ENCODE results near the gene COMT. TPM values are rescaled to one million over a fixed set of nuclear protein-coding genes. Genes with fewer than 3 reads are reported as not detected.

COMT gene
- total RNA-seq, 1 donor from 2014 or later = 34.8 TPM

DNA sequence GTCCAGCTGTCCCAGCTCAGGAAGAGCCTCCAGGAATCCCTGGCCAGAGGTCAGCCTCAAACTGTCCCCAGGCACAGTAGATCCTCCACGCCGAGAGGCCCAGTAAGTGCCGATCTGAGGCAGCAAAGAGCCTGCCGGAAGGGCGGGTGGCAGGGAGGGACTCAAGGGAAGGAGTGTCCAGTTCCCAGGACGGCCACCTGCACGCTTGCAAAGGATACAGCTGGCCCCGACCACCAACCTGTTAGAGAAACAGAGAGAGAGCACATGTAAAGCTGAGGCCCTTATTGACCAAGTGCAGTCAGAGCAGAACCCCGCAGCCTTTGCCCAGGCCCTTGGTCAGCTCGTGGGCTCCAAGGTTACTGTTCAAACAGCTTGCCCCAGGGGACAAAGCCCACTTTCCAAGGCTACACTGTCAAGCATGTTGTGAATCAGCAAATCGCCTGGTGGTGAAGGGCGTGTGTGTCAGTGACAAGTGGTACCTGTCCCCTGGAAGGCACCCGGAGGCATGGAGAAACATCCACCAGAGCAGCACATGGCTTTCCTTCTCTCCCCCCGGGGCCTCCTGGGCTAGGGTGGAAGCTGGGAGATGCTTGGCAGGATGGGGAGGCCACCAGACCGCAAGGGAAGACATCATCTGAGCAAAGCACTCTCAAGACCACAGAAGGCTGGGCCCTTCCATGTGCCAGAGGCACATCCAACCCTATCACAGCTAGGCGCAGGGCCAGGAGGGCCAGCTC, 42.6 kb upstream of the COMT start:
- Mint-ChIP-seq H3K36me3 (ENCODE audit: unreplicated experiment) (no peaks in the 10 kb centered on the region), H3K9me3 (ENCODE audit: unreplicated experiment) (peaks cover 6% of the 10 kb centered on the region), H3K27me3 (ENCODE audit: unreplicated experiment) (peaks cover 3% of the 10 kb centered on the region), H3K4me1 (ENCODE audit: low read depth, unreplicated experiment) (peaks cover 25% of the 10 kb centered on the region), H3K27ac (ENCODE audit: unreplicated experiment) (no peak overlapping the region), H3K4me3 (ENCODE audit: unreplicated experiment) (no peak overlapping the region)
- TF ChIP-seq, protein P1, sequence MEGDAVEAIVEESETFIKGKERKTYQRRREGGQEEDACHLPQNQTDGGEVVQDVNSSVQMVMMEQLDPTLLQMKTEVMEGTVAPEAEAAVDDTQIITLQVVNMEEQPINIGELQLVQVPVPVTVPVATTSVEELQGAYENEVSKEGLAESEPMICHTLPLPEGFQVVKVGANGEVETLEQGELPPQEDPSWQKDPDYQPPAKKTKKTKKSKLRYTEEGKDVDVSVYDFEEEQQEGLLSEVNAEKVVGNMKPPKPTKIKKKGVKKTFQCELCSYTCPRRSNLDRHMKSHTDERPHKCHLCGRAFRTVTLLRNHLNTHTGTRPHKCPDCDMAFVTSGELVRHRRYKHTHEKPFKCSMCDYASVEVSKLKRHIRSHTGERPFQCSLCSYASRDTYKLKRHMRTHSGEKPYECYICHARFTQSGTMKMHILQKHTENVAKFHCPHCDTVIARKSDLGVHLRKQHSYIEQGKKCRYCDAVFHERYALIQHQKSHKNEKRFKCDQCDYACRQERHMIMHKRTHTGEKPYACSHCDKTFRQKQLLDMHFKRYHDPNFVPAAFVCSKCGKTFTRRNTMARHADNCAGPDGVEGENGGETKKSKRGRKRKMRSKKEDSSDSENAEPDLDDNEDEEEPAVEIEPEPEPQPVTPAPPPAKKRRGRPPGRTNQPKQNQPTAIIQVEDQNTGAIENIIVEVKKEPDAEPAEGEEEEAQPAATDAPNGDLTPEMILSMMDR (IDR thresholded peaks at IDR 0.05; ENCODE audit: partially characterized antibody, unreplicated experiment) = no peak
- DNase-seq = no peak

DNA sequence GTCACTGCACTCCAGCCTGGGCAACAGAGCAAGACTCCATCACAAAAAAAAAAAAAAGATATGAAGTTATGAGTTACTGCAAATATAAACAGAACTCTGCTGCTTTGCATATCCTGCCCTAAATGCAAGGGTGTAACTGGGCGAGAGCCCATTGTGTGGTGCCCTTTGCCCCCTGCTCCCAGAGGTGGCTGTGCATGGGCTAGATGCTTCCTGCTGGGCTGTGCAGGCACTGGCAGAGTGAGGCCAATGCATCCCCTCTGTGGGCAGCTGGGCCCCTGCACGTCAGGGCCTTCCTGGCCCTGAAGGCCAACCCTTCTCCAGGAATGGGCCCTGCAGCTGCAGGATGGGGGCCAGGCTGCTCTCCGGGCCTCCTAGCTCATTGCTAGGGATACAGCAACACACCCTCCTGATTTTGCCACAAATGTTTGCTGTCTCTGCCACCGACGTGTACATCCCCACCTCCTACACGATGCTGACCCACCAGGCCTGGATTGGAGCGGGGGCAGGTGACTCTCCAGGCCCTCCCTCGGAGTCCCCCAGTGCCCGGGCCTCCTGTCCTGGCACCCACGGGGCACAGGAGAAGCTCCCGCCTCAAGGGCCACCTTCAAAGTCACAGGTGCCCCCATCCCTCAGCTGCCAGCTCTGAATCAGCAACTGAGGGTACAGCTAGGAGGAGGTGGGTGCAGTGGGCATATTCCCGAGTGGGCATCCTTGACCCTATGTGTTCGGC, 40.7 kb upstream of the COMT start:
- TF ChIP-seq, protein P1 (IDR thresholded peaks at IDR 0.05; ENCODE audit: partially characterized antibody, unreplicated experiment) = no peak
- DNase-seq = no peak
- no peaks in the 10 kb centered on the region for H3K36me3 Mint-ChIP-seq (ENCODE audit: unreplicated experiment)
- no peak overlapping the region for H3K4me3 Mint-ChIP-seq (ENCODE audit: unreplicated experiment)
- H3K9me3 Mint-ChIP-seq (ENCODE audit: unreplicated experiment) = peaks cover 4% of the 10 kb centered on the region
- H3K27me3 Mint-ChIP-seq (ENCODE audit: unreplicated experiment) = peaks cover 2% of the 10 kb centered on the region
- peak overlapping the region; percentile 87 for H3K27ac Mint-ChIP-seq (ENCODE audit: unreplicated experiment)
- H3K4me1 Mint-ChIP-seq (ENCODE audit: low read depth, unreplicated experiment) = peaks cover 30% of the 10 kb centered on the region

DNA sequence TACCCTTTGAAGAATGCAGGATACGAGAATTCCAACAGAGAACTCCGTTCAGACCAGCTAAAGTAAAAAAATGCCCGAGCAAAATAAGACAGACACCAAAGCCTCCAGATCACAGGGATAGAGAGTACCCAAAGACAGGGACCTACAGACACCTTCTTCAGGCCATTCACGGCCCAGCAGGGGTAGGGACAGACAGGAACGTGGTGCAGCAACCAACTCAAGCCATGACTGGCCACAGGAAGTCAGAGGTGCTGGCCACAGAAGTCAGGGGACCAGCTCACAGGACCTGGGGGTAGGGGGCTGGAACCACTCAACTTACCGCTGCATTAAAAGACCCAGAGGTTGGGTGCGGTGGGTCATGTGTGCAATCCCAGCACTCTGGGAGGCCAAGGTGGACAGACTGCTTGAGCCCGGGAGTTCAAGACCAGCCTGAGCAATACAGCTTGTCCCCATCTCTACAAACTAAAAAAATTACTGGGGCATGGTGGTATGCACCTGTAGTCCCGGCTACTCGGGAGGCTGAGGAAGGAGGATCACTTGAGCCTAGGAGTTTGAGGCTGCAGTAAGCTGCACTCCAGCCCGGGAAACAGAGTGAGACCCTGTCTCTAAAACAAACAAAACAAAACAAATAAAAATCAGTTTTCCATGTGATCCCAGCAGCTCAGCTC, 39.9 kb upstream of the COMT start:
- TF ChIP-seq, protein P1 (IDR thresholded peaks at IDR 0.05; ENCODE audit: partially characterized antibody, unreplicated experiment) = no peak
- Mint-ChIP-seq H3K4me1 (ENCODE audit: low read depth, unreplicated experiment) (peaks cover 32% of the 10 kb centered on the region), H3K4me3 (ENCODE audit: unreplicated experiment) (peak overlapping the region; percentile 77), H3K36me3 (ENCODE audit: unreplicated experiment) (no peaks in the 10 kb centered on the region), H3K27ac (ENCODE audit: unreplicated experiment) (peak overlapping the region; percentile 87), H3K27me3 (ENCODE audit: unreplicated experiment) (peaks cover 5% of the 10 kb centered on the region), H3K9me3 (ENCODE audit: unreplicated experiment) (peaks cover 7% of the 10 kb centered on the region)
- no peak for DNase-seq

DNA sequence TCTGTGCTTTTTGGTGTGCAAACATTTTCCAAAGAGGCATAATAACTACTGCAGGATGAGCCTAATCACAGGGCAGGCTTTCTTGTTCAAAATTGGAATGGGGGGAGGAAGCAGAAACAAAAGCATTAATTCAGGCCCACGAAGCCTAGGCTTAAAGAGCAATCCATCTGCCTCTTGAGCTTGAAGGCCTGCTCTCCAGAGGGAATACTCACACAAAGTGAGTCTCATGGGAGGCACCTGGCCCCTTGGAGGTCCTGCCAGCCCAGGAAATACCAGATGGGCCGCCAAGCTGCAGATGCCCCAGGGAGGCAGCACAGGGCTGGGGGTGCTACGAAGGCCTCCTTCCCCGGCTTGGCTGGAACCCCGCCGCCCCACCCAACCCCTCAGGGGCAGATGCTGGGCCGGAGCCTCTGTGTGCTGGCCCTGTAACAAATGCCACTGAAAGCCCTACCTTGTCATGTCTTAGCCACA, 39.3 kb upstream of the COMT start:
- TF ChIP-seq, protein P1 (IDR thresholded peaks at IDR 0.05; ENCODE audit: partially characterized antibody, unreplicated experiment) = no peak
- Mint-ChIP-seq H3K27ac (ENCODE audit: unreplicated experiment) (peak overlapping the region; percentile 87), H3K4me1 (ENCODE audit: low read depth, unreplicated experiment) (peaks cover 32% of the 10 kb centered on the region), H3K36me3 (ENCODE audit: unreplicated experiment) (no peaks in the 10 kb centered on the region), H3K4me3 (ENCODE audit: unreplicated experiment) (peak overlapping the region; percentile 77), H3K9me3 (ENCODE audit: unreplicated experiment) (peaks cover 7% of the 10 kb centered on the region), H3K27me3 (ENCODE audit: unreplicated experiment) (peaks cover 5% of the 10 kb centered on the region)
- DNase-seq = no peak

Data from glutamatergic neuron (in vitro differentiated cells).